GM23248 (cell line): Measurements from ENCODE around the gene CACNA2D1.

ENCODE experiments used
- EZH2 ChIP-seq: fragments of 200-600 bp; sonication (generic); IDR thresholded peaks from 2 replicates; pipeline ENCODE4 v1.6.1; 2018; ENCODE audit warnings: antibody characterized with exemption, mild to moderate bottlenecking; ENCODE audit not compliant: insufficient read depth, poor library complexity, severe bottlenecking
- EZH2phosphoT487 ChIP-seq: fragments of 200-600 bp; sonication (generic); IDR thresholded peaks from 2 replicates; pipeline ENCODE4 v1.6.1; 2018; ENCODE audit warnings: antibody characterized with exemption, moderate library complexity, mild to moderate bottlenecking, low read depth; ENCODE audit not compliant: insufficient read depth

DNA sequence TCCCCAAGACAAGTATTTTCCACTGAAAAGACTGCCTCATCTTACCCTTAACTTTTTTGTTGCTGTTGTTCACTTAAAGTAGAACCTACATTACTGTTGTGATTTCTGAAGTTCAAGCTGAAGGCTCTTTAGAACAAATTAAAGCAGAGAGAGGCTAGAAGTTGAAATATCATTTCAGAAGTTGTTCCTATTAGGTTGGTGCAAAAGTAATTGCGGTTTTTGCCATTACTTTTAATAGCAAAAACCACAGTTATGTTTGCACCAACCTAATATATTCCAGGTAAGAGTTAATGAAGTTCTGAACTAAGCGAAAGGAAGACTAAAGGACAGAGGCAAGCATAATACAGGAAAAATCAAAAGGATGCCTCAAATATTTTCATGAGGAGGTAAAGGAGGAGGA is 153.7 kb downstream of the CACNA2D1 start:
- TF ChIP-seq EZH2 (no peak), EZH2phosphoT487 (no peak)
